ENCODE results near the gene PDZD4. TPM values are rescaled to one million over a fixed set of nuclear protein-coding genes. Genes with fewer than 3 reads are reported as not detected.

PDZD4 gene
- total RNA-seq, result under 1 TPM; 0.31 to 0.66 TPM
- polyA plus RNA-seq, result 1 to 10 TPM in 1 of 3 donors, under 1 TPM in 1, not detected in 1; 0.41 to 1.5 TPM
- 0.17 to 3.4 (median 0.48) reads per million in 6 experiments for total RNA-seq

- Mint-ChIP-seq H3K9me3 (no peaks in the 10 kb centered on the region), H3K36me3 (no peaks in the 10 kb centered on the region), H3K27me3 (peaks cover 0 to 11% (median 0%) of the 10 kb centered on the region in 5 donors), H3K4me3 (peak within 1 kb of the TSS; percentile 56 to 81 (median 68)), H3K4me1 (peaks cover 4 to 27% (median 14%) of the 10 kb centered on the region in 4 donors), H3K27ac (peak within 1 kb of the TSS in 1 of 10 donors; percentile 72)
- DNase-seq (peak in 1 of 10 donors; percentile 18), ATAC-seq (peak; percentile 55 to 76)
- POLR2A ChIA-PET, result no interaction called here
These were observed at the start of gene PDZD4 for GRCh38 chrX:153829799-153830639. PDZD4 (minus strand) TSS chrX:153830544; CDS start chrX:153830298, 246 bp downstream.

- Mint-ChIP-seq H3K4me3 (no peak overlapping the region), H3K27me3 (peaks cover 11 to 53% (median 18%) of the 10 kb centered on the region in 5 donors), H3K27ac (no peak overlapping the region), H3K36me3 (no peaks in the 10 kb centered on the region), H3K9me3 (peaks cover 0 to 4% (median 0%) of the 10 kb centered on the region in 9 donors), H3K4me1 (peaks cover 9 to 19% (median 16%) of the 10 kb centered on the region in 4 donors)
- ATAC-seq (no peak), DNase-seq (no peak)
- POLR2A ChIA-PET, result interaction anchor here (0.6 kb wide), 1 partner anchor 156 kb away, joined by 5 read pairs; the partner anchor contains the start of gene BCAP31
These were observed 49.5 kb upstream of the PDZD4 start for GRCh38 chrX:153879741-153880439.

- peaks cover 0 to 5% (median 0%) of the 10 kb centered on the region in 9 donors for H3K9me3 Mint-ChIP-seq
- peaks cover 9 to 19% (median 15%) of the 10 kb centered on the region in 4 donors for H3K4me1 Mint-ChIP-seq
- POLR2A ChIA-PET, result no interaction called here
- no peak overlapping the region for H3K27ac Mint-ChIP-seq
- no peaks in the 10 kb centered on the region for H3K36me3 Mint-ChIP-seq
- ATAC-seq (peak in 1 of 2 donors; percentile 42), DNase-seq (no peak)
- no peak overlapping the region for H3K4me3 Mint-ChIP-seq
- H3K27me3 Mint-ChIP-seq, result peaks cover 9 to 49% (median 15%) of the 10 kb centered on the region in 5 donors
These were observed 48.8 kb upstream of the PDZD4 start for GRCh38 chrX:153878969-153879653.

GRCh38 chrX:153878345-153878744 is 48.0 kb upstream of the PDZD4 start:
- Mint-ChIP-seq H3K4me3 (peak overlapping the region in 3 of 10 donors; percentile 31 to 57 (median 39)), H3K27ac (peak overlapping the region in 2 of 10 donors; percentile 43 to 56), H3K27me3 (peaks cover 9 to 43% (median 15%) of the 10 kb centered on the region in 5 donors), H3K9me3 (peaks cover 0 to 5% (median 0%) of the 10 kb centered on the region in 9 donors), H3K36me3 (no peaks in the 10 kb centered on the region), H3K4me1 (peaks cover 9 to 19% (median 15%) of the 10 kb centered on the region in 4 donors)
- no peak for ATAC-seq
- no peak for DNase-seq
- POLR2A ChIA-PET, result no interaction called here

GRCh38 chrX:153877571-153878261 is 47.4 kb upstream of the PDZD4 start:
- ATAC-seq (no peak), DNase-seq (no peak)
- Mint-ChIP-seq H3K4me1 (peaks cover 10 to 19% (median 15%) of the 10 kb centered on the region in 4 donors), H3K4me3 (peak overlapping the region in 2 of 10 donors; percentile 24 to 57), H3K27me3 (peaks cover 9 to 38% (median 15%) of the 10 kb centered on the region in 5 donors), H3K27ac (peak overlapping the region in 3 of 10 donors; percentile 37 to 56 (median 43)), H3K9me3 (peaks cover 0 to 5% (median 0%) of the 10 kb centered on the region in 9 donors), H3K36me3 (no peaks in the 10 kb centered on the region)
- POLR2A ChIA-PET, result no interaction called here

- DNase-seq, result no peak
- peaks cover 8 to 32% (median 18%) of the 10 kb centered on the region in 5 donors for H3K27me3 Mint-ChIP-seq
- peaks cover 11 to 19% (median 15%) of the 10 kb centered on the region in 4 donors for H3K4me1 Mint-ChIP-seq
- H3K36me3 Mint-ChIP-seq, result no peaks in the 10 kb centered on the region
- no peak overlapping the region for H3K4me3 Mint-ChIP-seq
- H3K9me3 Mint-ChIP-seq, result peaks cover 0 to 5% (median 0%) of the 10 kb centered on the region in 9 donors
- H3K27ac Mint-ChIP-seq, result peak overlapping the region in 2 of 10 donors; percentile 24 to 73
- ATAC-seq, result no peak
- POLR2A ChIA-PET, result interaction anchor here (1.0 kb wide), 1 partner anchor 50 kb away, joined by 5 read pairs; the partner anchor contains the start of gene ARHGAP4
These were observed 45.8 kb upstream of the PDZD4 start for GRCh38 chrX:153876112-153876491.

- H3K36me3 Mint-ChIP-seq, result no peaks in the 10 kb centered on the region
- peak; percentile 51 to 76 (median 68) for DNase-seq
- H3K9me3 Mint-ChIP-seq, result peaks cover 0 to 5% (median 0%) of the 10 kb centered on the region in 9 donors
- peaks cover 6 to 29% (median 18%) of the 10 kb centered on the region in 5 donors for H3K27me3 Mint-ChIP-seq
- H3K4me3 Mint-ChIP-seq, result peak overlapping the region in 2 of 10 donors; percentile 32 to 63
- POLR2A ChIA-PET, result interaction anchor here (1.0 kb wide), 1 partner anchor 51 kb away, joined by 5 read pairs; the partner anchor contains the start of gene ARHGAP4
- H3K4me1 Mint-ChIP-seq, result peaks cover 11 to 19% (median 15%) of the 10 kb centered on the region in 4 donors
- peak overlapping the region in 2 of 10 donors; percentile 64 to 84 for H3K27ac Mint-ChIP-seq
- peak; percentile 70 to 82 for ATAC-seq
These were observed 45.2 kb upstream of the PDZD4 start for GRCh38 chrX:153875391-153876111.

GRCh38 chrX:153874366-153875125 is 44.2 kb upstream of the PDZD4 start:
- ATAC-seq (no peak), DNase-seq (no peak)
- H3K27me3 Mint-ChIP-seq, result peaks cover 6 to 27% (median 18%) of the 10 kb centered on the region in 5 donors
- POLR2A ChIA-PET, result no interaction called here
- H3K36me3 Mint-ChIP-seq, result no peaks in the 10 kb centered on the region
- peak overlapping the region in 1 of 10 donors; percentile 39 for H3K4me3 Mint-ChIP-seq
- H3K9me3 Mint-ChIP-seq, result peaks cover 0 to 5% (median 0%) of the 10 kb centered on the region in 9 donors
- H3K4me1 Mint-ChIP-seq, result peaks cover 11 to 19% (median 15%) of the 10 kb centered on the region in 4 donors
- H3K27ac Mint-ChIP-seq, result peak overlapping the region in 2 of 10 donors; percentile 53 to 64

GRCh38 chrX:153874085-153874365 is 43.7 kb upstream of the PDZD4 start:
- no peak for ATAC-seq
- H3K27me3 Mint-ChIP-seq, result peaks cover 4 to 25% (median 14%) of the 10 kb centered on the region in 5 donors

GRCh38 chrX:153873282-153874084 is 43.1 kb upstream of the PDZD4 start:
- POLR2A ChIA-PET, result interaction anchor here (0.7 kb wide), 1 partner anchor 12 kb away, joined by 3 read pairs; no protein-coding TSS in a partner anchor
- peak overlapping the region in 1 of 10 donors; percentile 43 for H3K27ac Mint-ChIP-seq
- H3K4me3 Mint-ChIP-seq, result no peak overlapping the region
- ATAC-seq (no peak), DNase-seq (no peak)
- peaks cover 0 to 5% (median 0%) of the 10 kb centered on the region in 9 donors for H3K9me3 Mint-ChIP-seq
- peaks cover 3 to 22% (median 12%) of the 10 kb centered on the region in 5 donors for H3K27me3 Mint-ChIP-seq
- H3K36me3 Mint-ChIP-seq, result no peaks in the 10 kb centered on the region
- peaks cover 8 to 13% (median 9%) of the 10 kb centered on the region in 4 donors for H3K4me1 Mint-ChIP-seq

More at GRCh38 chrX:153874085-153874365, 43.7 kb upstream of the PDZD4 start:
- Mint-ChIP-seq H3K4me1 (peaks cover 8 to 16% (median 13%) of the 10 kb centered on the region in 4 donors), H3K36me3 (no peaks in the 10 kb centered on the region), H3K4me3 (no peak overlapping the region), H3K27ac (no peak overlapping the region), H3K9me3 (peaks cover 0 to 5% (median 0%) of the 10 kb centered on the region in 9 donors)
- POLR2A ChIA-PET, result interaction anchor here (0.7 kb wide), 1 partner anchor 11 kb away, joined by 3 read pairs; no protein-coding TSS in a partner anchor
- no peak for DNase-seq
